OCI-LY3 (cell line): Measurements from ENCODE around the gene RGL1.

ENCODE experiments used
- EZH2phosphoT487 ChIP-seq: fragments of 200-600 bp; shearing (Covaris generic); IDR thresholded peaks from 2 replicates; pipeline ENCODE4 v1.6.1; 2018; ENCODE audit warnings: antibody characterized with exemption, mixed run types, low read depth
- TF ChIP-seq, protein P1 (sequence below): fragments of 200-600, 300-600 bp; sonication (generic); IDR thresholded peaks from 2 replicates; pipeline ENCODE4 v1.5.1; 2014; ENCODE audit warnings: antibody characterized with exemption, low read length, low read depth

DNA sequence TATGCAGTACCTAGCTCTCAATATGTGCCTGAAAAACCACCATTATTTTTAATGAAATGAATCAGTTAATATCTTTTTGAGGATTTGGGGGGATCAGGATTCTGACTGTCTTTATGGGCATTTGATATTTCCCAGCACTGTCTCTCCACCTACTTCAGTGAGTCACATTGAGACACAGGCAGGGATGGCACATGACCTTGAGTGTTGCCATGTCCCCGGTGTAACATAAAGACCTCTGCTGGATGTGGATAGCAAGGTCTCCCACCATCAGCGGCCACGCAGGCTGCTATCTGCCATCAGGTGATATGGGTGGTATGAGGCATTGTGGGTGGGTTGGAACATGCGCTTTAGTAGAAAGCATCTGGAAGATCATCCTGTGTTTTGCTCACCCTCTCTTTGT lies 103.2 kb downstream of the RGL1 start:
- TF ChIP-seq, protein P1, sequence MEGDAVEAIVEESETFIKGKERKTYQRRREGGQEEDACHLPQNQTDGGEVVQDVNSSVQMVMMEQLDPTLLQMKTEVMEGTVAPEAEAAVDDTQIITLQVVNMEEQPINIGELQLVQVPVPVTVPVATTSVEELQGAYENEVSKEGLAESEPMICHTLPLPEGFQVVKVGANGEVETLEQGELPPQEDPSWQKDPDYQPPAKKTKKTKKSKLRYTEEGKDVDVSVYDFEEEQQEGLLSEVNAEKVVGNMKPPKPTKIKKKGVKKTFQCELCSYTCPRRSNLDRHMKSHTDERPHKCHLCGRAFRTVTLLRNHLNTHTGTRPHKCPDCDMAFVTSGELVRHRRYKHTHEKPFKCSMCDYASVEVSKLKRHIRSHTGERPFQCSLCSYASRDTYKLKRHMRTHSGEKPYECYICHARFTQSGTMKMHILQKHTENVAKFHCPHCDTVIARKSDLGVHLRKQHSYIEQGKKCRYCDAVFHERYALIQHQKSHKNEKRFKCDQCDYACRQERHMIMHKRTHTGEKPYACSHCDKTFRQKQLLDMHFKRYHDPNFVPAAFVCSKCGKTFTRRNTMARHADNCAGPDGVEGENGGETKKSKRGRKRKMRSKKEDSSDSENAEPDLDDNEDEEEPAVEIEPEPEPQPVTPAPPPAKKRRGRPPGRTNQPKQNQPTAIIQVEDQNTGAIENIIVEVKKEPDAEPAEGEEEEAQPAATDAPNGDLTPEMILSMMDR: no peak
- no peak for TF ChIP-seq EZH2phosphoT487
